ENCODE data around the gene RNF224.
A peak's percentile ranks its signal among the peaks of the same experiment; 100 is the strongest.

Gene RNF224

DNA sequence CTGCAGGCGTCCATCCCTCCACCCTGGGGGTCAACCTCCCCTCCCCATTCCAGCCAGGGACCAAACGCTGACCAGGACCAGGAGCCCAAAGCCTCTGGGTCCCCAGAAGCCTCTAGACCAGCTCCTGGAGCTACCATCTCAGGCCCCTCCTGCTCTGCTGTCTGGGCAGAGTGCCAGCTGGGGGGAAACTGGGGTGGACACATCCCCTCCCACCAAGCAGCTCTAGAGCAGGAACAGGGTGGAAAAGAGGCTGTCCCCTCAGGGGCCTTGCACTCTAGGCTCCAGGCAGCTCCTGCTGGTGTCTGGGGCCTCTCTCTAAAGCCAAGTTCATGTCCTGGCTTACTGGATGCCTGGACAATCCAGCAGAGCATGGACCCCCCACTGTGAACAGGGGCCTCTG is 34.4 kb upstream of the RNF224 start:
- DNase-seq: no peak

DNA sequence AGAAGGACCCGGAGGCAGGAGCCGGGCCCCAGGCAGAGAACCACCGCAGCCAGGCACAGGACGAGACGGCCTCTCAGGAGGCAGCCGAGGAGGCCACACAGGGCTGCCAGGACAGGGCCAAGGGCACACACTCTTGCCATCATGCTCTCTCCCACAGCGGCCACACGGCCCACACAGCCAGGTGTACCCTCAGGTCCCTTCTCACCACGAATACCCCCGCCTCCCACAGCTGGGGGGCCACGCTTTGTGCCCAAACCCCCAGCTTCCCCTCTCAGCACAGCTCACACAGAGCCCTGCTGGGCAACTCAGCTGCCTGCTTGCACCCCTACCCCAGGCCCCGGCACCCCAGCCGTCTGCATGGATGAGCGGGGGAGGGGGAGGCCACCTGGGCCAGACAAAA is 33.5 kb upstream of the RNF224 start:
- DNase-seq: no peak

DNA sequence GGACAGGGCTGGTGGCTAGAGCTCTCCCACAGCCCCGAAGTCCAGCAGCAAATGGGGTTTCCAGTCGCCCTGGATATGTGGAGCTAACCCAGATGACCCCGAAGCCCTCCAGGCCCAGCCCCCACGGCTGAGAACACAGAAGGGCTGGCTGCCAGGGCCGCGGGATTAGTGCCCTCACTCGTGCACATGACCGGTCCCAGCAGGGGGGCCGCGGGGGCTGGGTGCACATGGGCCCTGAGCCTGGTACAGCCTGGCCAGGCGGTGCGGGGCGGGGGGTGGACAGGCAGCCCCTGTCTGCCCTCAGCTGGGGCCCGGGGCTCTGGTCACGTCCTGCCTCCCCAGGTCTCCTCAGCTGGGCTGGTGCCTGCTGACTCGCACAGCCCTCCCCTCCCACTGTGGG is 32.9 kb upstream of the RNF224 start:
- no peak for DNase-seq

DNA sequence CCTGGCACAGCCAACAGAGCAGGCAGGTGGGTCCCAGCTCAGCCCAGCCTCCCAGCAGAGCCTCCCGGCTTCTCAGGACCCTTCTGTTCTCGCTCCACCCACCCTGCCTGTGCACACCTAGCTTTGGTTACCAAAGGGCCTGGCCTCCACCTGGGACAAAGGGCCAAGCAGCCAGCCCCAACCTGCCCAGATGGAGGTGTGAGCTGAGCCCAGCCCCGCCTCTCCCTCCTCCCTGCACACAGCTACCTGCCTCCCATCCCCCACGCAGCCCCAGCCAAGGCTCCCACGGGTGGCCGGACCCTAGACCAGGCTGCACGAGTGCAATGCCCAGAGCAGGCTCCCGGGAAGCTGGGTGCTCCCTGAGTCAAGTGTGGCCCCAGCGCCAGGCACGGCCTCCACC is 32.4 kb upstream of the RNF224 start:
- DNase-seq: no peak

DNA sequence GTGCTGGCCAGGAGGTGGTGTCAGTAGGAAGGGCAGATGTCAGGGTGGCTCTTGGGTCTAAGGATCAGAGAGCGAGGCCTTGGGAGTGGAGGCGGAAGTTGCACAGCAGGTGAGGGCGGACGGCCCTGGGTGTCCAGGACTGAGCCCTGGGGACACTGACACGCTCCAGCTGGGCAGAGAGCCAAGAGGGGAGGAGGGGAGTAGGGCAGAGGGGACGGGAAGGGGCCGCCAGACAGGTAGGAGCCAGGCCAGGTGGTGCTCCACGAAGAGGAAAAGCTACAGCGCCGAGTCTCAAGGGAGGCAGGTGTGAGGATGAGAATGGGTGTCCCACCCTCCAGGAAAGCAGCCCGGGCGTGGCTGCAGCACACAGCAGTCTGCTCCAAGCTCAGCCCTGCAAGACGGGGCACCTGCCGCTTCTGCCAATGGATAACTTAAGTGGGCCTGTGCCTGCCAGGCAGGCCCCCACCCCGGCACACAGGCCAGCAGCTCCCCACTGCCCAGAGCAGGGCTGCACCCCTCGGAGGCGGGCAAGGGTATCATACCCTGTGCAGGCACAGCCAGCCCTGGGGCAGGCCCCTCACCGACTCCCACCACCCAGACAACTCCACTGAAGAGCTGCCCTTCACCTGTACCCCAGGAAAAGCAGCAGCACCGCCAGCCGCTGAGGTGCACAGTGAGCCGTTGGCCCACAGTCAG is 31.6 kb upstream of the RNF224 start:
- DNase-seq: no peak

DNA sequence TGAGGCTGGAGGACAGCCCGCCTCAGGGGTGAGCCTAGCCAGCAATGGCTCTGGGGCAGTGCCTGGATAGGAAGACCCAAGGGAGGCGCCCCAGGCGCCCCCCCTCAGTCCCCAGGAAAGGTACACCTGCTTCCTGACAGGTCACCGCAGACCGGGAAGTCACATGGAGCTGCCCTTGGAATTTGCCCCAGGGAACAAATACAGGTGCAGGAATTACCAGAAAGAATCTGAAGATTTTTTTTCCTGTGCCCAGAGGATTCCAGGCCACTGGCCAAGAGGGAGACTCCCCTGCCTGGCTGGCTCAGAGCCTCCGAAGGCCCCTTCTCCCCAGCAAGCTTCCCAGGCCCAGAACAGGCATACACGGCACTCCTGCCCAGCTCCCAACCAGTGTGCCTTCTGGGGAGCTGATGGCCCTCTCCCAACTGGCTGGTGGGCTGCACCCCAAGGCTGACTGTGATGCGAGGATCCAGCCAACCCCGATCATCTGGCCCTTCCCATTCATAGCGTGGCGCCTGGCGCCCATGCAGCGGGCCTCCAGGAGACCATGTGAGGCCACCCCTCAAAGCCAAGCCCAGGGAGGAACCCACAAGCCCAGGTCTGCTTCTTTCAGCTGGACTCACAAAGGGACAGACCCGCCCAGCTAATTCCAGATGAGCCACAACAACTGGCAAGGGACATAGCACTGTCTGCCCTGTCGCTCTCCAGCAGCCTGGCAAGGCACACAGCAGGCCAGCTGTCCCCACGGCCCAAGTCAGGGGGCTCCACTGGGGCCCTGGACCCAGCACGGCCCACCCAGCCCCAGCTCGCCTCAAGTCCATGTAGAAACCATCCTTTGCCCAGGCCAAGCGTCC is 29.0 kb upstream of the RNF224 start:
- no peak for DNase-seq

DNA sequence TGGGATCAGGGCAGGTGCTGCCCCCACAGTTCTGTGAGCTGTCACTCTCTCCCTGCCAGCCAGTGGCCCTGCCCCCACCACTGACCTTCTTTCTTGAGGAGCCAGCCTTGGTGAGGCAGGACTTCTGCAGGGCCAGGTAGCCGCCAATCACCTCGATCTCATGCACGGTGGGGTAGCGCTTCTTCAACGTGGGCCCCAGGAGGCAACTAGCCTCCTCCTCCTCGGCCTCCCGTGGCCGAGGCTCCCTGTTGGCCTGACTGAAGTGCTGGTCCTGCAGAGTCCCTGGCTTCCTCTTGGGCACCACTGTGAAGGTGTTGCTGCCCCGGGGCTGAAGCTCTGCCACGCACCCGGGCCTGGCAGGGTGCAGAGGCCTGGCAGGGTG is 28.4 kb upstream of the RNF224 start:
- no peak for DNase-seq

DNA sequence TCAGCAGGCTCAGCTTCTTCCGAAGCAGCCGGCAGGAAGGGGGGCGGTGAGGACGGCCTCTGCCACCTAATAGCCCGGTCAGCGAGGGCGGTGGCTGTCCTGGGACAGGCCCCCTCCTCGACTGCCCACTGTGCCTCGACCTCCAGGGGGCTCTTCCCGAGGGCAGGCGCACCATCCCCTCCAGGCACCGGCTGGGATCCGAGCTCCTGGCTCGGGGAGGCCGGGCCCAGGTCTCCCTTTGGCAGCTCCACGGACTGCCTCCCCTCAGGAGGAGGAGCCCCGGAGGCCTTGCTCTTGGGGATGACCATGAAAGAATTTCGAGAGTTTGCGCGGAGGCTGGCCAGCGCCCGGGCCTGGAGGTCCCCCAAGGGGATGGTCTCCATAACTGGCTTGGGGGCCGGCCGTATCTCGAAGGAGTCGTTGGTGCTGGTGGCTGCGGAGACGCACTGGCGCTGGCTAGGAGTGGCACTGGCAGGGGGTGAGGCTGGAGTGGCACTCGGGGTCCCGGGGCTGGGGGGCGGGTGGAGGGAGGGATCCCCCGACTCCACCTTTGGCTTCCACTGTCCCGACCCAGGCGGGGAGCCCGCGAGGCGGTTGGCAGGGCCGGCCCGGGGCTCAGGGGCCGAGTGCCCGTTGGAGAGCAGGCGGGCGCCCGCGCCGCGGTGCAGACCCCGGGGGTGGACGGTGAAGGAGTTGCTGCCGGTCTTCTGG is 27.7 kb upstream of the RNF224 start:
- no peak for DNase-seq

DNA sequence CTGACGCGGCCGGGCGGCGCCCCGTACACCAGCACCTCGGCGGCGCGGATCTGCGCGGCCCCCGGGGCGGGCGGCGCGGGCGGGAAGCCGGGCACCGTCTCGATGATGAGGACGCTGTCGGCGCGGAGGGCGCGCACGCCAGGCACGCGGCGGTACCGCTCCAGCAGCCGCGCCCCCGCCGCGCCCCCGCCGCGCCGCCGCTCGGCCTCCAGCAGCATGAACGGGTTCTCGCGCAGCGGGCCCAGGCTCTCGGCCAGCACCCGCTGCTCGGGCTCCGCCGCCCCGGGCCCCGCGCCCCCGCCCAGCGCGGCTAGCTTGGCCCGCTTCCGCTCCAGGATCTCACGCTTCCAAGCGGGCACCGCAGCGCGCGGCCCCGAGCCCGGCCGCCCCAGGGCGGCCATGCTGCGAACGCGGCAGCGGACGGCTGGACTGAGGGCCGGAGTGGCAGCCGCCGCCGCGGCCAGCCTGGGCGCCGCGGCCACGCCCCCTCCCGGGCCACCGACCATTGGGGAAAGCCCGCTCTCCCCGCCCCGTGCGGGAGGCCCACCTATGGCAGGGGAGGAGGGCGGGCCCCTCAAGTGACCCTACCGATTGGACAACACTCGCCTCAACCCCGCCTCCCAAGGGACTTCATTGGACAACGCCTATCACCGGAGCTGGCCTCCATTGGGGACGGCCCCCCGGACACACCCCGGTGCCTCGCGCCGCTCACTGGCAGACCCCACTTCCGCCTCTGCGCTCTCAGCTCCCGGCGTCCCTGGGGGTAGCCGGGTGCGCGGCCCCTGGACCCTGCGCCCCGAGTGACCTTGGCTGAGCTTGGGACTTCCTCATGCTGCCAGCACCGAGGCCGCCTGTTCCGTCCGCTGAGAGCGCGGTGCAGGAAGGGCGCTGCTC is 26.7 kb upstream of the RNF224 start, which contains the start of gene TPRN:
Gene TPRN (minus strand): TSS at position 431 of the 894 bp plus-strand sequence. CDS start 30 bp downstream, at position 401.
- peak; percentile 94 to 99 (median 98) for DNase-seq

DNA sequence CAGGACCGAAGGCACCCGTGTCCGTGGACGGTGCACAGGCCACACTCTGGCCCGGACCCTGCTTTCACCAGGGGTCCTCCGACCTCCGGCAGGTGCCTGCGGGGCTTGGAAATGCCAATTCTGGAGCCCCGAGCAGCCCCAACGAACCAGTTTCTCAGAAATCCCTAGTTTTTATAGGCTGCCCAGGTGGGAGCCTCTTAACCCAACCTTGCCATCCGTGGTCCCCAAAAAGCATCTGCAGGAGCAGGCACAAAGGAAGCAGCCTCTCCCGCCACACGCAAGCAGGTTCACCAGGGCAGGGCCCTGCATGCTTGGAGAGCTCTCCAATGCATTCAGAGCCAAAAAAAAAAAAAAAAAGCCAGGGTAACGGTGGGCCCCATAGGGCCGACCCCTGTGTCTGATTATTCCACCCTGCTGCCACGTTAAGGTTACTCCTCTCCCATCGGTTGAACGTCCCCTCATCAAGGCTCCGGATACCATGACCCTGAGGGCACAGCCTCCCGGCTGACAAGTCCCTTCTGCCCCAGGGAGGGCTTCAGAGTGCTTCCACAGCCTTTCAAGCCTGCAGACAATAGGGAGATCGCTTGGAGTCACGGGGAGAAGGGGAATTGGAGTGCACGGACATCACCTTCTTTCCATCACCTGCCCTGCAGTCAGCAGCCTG is 26.0 kb upstream of the RNF224 start:
- DNase-seq: no peak

DNA sequence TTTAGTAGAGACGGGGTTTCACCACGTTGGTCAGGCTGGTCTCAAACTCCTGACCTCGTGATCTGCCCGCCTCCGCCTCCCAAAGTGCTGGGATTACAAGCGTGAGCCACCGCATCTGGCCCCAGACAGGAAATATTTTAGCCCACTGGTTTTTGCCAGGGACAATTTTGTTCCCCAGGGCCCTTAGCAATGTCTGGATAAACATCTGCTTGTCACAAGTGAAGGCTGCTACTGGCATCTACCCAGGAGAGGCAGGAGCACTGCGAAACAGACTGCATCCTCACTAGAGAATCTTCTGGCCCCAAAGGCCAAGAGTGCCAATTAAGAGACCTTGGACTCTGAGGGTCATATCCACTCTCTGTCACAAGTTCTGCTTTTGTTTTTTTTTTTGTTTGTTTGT is 24.3 kb upstream of the RNF224 start:
- DNase-seq: no peak

DNA sequence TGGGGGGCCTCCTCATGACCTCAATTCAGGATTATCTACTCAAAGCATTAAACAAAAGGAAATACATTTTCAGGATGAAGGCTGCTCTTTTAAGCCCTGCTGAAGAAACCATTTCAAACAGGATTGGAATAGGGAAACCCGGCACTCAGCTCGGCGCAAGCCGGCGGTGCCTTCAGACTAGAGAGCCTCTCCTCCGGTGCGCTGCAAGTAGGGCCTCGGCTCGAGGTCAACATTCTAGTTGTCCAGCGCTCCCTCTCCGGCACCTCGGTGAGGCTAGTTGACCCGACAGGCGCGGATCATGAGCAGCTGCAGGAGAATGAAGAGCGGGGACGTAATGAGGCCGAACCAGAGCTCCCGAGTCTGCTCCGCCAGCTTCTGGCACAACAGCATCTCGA is 22.6 kb upstream of the RNF224 start:
- no peak for DNase-seq

DNA sequence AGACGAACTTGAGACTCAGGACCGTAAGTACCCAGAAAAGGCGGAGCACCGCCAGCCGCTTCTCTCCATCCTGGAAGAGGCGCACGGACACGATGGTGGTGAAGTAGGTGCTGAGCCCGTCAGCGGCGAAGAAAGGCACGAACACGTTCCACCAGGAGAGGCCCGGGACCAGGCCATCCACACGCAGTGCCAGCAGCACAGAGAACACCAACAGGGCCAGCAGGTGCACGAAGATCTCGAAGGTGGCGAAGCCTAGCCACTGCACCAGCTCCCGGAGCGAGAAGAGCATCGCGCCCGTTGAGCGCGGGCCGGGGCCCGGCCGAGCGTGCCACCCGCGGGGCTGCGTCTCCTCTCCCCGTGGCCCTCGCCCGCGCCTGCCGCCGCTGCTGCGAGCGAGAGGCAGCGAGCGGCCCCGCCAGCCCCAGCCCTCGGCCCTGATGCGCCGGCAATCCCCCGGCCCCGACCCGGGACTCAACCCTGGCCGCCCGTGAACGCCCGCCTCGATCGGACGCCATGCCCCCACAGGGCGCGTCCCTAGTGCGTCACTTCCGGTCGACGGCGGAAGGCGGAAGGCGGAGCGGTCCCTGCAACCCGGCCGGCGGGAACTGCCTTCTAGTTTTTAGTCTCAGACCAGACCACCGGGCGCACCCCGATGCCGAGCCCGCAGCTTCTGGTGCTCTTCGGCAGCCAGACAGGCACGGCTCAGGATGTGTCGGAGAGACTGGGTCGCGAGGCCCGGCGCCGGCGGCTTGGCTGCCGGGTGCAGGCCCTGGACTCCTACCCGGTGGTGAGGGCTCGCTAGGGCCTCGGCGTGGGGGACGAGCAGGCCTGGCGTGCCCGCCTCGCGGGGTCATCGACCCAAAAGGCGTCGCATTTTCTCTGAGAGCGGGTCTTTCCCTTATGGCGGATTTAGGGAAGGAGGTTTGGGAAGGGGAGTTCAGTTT is 21.9 kb upstream of the RNF224 start, which contains the start of the genes NDOR1 and TMEM203:
Gene NDOR1 (plus strand): TSS at position 575 of the 944 bp plus-strand sequence. CDS start 78 bp downstream, at position 653.
Gene TMEM203 (minus strand): TSS at position 523 of the 944 bp plus-strand sequence. CDS start 234 bp downstream, at position 289.
- DNase-seq: peak; percentile 84 to 92 (median 91)

DNA sequence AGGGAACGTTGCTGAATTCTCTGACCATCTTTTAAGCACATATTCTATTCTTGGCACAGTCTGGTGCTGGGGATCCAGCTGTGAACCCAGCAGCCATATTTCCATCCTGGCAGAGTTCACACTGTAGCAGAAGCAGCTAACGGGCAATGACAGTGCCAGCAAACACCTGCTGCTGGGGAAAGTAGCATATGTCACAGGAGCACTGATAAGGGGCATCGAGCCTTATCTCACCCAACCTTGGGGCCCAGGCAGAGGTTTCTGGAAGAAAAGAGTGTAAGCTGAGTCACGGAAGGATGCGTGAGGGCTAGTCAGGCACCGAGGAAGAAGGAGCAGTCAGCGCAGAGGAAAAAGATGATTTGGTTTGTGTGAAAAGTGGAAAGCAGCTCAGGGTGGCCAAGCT is 20.7 kb upstream of the RNF224 start:
- no peak for DNase-seq

DNA sequence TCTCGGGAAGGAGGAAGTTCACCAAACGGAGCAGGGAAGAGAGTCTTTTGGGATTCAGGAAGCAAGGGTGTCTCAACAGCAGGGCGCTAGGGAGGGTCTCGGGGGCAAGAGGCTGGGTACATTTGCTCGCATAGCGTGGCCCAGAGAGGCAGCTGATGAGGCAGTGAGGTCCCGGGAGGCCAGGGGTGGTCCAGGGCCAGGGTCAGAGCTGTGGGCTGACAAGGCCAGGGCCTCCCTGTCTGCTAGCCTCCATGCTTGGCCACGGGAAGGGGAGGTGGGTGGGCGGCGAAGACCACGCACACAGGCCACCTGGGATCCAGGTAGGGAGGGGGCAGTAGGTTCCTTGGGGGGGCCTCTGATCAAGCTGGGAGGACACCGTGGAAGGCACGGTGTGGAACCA is 15.8 kb upstream of the RNF224 start:
- DNase-seq: no peak

DNA sequence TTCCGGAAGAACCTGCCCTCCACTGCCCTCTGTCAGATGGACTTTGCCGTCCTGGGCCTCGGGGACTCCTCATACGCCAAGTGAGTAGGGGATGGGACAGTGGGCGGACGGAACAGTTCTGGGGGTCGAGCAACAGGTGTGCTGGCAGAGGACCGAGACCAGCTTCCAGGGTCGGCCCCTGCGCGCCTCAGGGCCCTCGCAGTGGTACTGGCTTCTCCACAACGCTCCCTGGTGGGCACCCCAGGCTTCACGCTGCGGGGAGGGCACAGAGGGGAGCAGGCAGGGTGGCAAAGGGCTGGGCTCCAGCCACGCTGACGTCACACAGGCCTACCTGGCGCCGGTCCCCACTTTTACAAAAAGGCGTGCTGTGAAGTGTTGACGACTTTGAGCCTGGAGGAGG is 14.8 kb upstream of the RNF224 start:
- no peak for DNase-seq

DNA sequence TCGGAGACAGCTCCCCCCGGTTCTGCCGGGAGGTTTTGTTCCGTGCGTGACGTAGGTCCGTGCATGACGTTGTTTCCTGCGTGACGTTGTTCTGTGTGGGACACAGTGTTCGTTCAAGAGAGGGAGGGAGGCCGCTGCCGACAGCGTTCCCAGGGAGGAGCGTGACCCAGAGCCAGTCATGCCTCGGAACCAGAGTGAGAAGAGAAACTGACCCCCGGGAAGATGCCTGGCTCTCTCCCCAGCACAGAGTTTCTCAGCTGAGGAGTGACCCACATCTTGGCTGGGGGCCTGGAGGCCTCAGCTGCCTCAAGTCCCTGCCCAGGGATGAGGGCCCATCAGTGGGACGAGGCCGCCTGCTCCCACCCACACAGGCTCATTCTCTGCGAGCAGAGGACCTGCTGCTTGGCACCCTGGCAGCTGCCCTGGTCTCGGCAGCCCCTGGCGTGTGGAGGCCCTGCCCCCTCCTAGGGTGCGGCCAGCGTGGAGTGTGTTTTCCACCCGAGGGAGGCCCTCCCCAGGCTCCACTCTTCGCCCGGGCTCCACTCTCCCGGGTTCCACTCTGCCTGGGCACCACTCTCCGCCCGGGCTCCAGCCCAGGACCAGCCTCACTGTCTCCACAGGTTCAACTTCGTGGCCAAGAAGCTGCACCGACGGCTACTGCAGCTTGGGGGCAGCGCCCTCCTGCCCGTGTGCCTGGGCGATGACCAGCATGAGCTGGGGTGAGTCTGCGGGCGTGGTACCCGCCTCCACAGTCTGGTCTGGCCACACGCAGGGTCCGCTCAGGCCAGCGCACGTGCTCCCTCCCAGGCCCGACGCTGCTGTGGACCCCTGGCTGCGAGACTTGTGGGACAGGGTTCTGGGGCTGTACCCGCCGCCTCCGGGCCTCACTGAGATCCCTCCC is 13.9 kb upstream of the RNF224 start:
- DNase-seq: no peak

DNA sequence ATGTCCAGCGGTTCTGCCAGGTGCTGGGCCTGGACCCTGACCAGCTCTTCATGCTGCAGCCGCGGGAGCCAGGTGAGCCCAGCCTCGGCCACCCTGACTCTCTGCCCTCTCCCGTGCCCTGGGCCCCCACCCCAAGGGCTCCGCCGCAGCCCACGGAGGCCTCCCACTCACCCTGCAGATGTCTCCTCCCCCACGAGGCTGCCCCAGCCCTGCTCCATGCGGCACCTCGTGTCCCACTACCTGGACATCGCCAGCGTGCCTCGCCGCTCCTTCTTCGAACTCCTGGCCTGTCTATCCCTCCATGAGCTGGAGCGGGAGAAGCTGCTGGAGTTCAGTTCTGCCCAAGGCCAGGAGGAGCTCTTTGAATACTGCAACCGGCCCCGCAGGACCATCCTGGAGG is 12.7 kb upstream of the RNF224 start:
- DNase-seq: no peak

Measured in T-helper 2 cell (primary cell).